ENCODE data around the gene IL17C. TPM values are rescaled to one million over a fixed set of nuclear protein-coding genes. Genes with fewer than 3 reads are reported as not detected.

Gene IL17C, protein sequence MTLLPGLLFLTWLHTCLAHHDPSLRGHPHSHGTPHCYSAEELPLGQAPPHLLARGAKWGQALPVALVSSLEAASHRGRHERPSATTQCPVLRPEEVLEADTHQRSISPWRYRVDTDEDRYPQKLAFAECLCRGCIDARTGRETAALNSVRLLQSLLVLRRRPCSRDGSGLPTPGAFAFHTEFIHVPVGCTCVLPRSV
- total RNA-seq, result not detected in 2 replicates

DNA sequence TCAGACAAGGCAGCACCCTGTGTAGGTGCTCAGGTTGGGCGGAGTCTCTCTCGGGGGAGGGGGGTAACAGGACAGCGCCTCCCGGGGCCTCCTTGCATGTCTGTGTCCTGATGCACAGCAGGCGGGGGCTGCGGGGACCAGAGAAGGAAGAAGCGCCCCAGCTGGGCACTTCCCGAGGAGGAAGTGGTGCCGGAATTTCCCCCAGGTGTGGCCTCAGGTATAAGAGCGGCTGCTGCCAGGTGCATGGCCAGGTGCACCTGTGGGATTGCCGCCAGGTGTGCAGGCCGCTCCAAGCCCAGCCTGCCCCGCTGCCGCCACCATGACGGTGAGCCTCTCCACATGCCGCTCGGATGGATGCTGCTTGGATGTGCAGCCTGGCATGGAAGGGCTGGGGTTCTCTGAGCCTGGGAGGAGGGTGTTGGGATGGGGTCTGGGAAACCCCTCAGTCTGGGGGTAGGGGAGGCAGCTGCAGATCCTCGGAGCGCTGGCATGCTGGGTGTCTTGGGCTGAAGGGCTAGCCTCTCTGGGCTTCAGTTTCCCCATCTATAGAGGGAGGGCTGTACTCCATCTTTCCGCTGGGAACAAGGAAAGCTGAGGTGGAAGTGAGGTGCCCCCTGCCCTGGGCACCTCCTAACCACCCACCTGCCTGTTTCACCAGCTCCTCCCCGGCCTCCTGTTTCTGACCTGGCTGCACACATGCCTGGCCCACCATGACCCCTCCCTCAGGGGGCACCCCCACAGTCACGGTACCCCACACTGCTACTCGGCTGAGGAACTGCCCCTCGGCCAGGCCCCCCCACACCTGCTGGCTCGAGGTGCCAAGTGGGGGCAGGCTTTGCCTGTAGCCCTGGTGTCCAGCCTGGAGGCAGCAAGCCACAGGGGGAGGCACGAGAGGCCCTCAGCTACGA is at the start of gene IL17C:
Gene IL17C, plus strand, starts transcription at position 250 of the 908 bp plus-strand sequence. Its CDS starts 70 bp downstream, at position 320.
- no peak for DNase-seq (ENCODE audit: low read depth in 2 of 2)

DNA sequence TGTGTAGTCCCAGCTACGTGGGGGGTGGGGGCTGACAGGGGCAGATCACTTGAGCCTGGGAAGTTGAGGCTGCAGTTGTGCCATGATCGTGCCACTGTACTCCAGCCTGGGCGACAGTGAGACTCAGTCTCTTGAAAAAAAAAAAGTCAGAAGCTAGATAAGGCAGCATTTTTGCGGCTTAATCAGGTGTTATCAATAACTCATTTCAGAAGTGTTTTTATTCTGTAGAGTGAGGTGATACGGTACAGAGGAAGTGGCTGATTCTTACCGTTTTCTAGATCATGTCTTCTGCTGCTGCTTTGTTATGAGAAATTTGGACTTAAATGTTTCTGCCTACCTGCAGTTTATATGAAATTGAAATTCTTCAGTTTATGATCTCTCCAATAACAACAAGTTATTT is 49.6 kb upstream of the IL17C start:
- DNase-seq (ENCODE audit: low read depth in 2 of 2), result no peak

- DNase-seq (ENCODE audit: low read depth in 2 of 2), result peak in 1 of 2 donors; percentile 7
These were observed 48.9 kb upstream of the IL17C start for GRCh38 chr16:88589441-88589840.

DNA sequence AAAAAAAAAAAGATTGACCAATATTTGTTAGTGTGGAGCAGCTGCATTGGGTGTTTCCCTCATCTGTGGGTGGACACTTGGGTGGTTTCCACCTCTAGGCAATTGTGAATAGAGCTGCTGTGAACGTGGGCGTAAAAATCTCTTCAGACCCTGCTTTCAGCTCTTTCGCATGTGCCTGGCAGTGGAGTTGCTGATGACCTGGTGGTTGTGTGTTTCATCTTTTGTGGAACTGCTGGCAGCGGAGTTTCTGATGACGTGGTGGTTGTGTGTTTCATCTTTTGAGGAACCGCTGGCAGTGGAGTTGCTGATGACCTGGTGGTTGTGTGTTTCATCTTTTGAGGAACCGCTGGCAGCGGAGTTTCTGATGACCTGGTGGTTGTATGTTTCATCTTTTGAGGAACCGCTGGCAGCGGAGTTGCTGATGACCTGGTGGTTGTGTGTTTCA is 46.8 kb upstream of the IL17C start:
- DNase-seq (ENCODE audit: low read depth in 2 of 2), result no peak

DNA sequence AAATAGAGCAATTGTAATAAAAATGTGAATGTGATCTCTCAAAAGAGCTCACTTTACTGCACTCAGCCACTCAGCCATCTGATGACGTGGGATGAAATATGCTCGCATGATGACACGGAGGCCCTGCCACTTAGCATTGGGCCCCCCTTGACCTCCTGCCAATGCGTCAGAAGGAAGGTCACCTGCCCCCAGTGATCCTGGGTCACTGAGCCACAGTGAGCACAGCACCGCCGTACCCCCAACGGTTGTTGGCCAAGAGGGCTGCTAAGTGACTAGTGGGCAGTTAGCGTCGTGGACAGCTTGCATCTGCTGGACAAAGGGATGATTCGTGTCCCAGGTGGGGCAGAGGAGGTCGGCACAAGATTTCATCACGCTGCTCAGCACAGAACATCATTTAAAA is 45.3 kb upstream of the IL17C start:
- DNase-seq (ENCODE audit: low read depth in 2 of 2), result no peak

GRCh38 chr16:88593489-88593888 is 44.9 kb upstream of the IL17C start:
- no peak for DNase-seq (ENCODE audit: low read depth in 2 of 2)

DNA sequence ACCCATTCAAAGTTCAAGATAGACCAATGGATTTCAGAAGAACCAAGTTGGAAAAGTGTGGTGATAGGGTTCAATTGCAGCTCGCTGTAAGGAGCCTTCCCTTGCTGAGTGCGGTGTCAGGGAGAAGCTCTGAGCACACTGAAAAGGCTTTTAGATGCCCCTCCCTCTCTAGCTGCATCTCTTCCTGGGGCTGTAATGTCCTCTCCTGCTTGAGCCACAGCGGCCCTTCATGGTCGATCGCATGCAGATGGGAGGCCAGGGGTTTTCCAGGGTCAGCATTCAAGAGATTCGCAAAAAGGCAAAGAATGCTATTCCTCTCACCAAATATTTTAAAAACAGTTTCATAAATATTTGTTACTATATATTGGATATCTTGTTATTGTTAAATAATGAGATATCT is 44.5 kb upstream of the IL17C start:
- DNase-seq (ENCODE audit: low read depth in 2 of 2), result no peak

DNA sequence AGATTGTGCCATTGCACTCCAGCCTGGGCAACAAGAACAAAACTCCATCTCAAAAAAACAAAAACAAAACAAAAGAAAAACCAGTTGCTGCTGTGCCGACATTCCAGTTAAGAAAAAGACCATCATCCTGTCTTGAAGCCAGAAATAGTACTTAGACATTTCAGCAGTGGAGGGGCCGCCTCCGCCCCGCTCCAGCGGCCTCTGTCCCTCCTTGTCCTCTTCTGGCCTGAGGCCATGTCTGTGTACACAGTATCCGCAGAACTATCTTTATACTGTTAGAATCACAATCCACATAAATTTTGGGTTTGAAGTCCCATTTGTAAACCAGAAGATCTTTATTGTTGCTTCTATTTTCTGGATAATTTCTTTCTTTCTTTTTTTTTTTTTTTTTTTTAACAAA is 43.3 kb upstream of the IL17C start:
- DNase-seq (ENCODE audit: low read depth in 2 of 2), result no peak

DNA sequence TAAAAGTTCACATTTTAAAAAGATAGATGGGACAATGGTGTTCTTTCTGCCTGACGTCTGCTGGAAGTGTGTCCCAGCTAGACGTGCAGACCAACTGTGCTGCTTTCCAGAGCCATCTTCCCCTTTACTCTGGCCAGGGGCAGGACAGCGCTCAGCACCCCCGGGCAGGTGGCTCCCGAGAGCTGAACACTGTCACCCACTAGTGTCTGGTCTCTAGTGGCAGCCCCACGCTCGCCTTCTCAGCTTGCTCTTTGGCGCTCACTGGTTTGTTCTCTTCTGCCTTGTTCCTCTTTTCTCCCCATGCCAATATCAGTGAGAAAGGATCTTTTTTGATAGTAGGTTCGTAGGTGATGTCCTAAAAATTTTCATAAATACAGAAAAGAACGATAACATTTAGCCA is 42.5 kb upstream of the IL17C start:
- no peak for DNase-seq (ENCODE audit: low read depth in 2 of 2)

GRCh38 chr16:88596483-88596882 is 41.9 kb upstream of the IL17C start:
- no peak for DNase-seq (ENCODE audit: low read depth in 2 of 2)

DNA sequence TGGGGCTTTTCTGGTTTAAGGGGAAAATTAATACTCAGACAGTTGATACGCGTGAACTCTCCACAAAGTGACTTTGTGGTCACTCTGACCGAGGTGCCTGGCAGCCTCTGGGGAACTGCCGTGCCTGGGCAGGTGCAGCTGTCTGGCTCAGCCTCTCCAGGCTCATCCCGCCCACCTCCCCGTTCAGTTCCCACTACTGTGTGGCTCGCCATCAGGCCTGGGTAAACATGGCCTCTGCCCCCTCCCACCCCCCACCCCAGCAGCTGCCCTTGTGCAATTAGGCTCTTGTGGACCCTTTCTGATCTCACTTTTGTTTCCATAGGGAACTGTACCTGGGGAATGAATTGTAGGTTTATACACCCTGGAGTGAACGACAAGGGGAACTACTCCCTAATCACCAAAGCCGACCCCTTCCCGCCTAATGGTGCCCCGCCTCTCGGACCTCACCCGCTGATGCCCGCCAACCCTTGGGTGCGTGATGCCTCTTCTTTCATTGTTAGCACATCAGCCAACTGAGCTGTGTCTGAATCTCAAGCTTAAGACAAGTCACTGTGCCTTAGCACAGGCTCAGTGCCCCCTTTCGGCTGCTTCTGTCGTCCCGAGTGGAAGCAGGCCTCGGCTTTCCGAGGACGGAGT is 40.4 kb upstream of the IL17C start:
- no peak for DNase-seq (ENCODE audit: low read depth in 2 of 2)

DNA sequence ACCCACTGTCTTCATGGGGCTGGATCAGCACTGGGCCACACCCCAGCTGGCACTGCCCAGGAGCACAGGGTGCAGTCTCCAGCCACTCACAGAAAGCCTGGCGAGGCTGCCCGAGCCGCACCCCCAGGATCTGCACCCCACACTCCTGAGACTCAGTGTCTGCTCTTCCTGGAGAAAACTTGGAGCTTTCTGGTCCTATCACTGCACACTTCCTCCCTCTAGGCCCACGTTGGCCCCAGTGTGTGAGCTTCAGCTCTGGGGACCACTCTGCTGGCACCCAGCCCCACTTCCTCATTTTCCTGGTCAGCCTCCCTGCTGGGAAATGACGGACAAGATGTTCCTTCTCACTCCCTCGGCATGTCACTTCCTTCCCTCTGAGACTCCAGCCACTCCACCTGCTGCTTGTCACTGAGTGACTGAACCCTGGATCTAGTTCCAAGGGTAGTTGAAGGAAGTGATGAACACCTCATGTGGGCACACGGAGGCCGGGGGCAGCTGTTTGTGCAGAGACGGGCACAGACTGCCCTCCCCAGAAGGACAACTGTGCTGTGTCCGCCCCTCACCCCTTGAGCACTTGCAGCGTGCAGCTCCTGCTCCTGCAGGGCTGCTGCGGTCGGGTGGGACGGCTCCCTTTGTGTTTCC is 39.2 kb upstream of the IL17C start:
- DNase-seq (ENCODE audit: low read depth in 2 of 2), result peak in 1 of 2 donors; percentile 67

DNA sequence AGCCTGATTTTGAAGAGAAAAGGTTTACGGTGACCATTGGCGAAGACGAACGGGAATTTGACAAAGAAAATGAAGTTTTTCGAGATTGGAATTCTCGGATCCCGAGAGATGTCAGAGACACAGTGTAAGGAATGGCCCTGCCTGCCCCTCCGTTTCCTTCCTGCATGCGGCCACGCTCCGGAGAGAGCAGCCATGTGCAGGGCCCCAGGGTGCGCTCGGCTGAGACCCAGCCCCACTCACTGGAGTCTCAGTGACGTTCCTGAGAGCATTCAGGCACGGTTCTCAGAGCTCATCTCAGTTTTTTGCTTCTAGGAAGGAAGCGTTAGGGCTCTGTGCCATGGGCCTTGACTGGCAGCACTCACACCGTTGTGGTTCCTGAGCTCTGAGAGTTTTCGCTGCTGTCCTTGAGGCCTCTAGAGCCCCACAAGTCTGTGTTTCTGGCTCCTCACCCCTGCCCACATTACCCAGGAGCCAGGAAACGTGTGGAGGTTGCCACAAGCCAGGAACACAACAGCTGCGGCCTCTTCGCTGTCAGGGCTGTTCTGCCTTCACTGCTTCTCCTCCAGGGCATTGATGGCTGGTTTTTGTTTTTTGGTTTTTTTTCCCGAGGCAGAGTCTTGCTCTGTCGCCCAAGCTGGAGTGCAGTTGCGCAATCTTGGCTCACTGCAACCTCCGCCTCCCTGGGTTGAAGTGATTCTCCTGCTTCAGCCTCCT is 38.4 kb upstream of the IL17C start:
- no peak for DNase-seq (ENCODE audit: low read depth in 2 of 2)

GRCh38 chr16:88600539-88600896 is 37.9 kb upstream of the IL17C start:
- no peak for DNase-seq (ENCODE audit: low read depth in 2 of 2)

GRCh38 chr16:88601313-88602036 is 36.9 kb upstream of the IL17C start:
- no peak for DNase-seq (ENCODE audit: low read depth in 2 of 2)

DNA sequence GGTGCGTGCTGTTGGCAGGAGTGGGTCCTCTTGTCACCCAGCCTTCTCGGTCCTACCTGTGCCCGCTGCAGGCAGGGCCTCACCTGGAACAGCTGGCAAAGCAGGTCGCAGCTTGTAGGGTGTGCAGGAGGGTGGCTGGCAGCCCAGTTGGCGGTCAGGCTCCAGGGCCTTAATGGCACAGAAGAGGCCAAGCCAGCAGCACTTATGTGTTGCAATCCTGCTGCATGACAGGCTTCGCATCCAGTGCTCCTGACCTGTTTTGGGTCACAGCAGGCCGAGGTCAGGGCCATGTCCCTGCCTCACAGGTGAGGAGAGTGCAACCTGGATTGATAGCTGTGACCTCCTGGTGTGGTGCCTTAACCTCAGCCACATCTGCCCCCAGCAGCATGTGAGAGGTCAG is 36.3 kb upstream of the IL17C start:
- no peak for DNase-seq (ENCODE audit: low read depth in 2 of 2)

DNA sequence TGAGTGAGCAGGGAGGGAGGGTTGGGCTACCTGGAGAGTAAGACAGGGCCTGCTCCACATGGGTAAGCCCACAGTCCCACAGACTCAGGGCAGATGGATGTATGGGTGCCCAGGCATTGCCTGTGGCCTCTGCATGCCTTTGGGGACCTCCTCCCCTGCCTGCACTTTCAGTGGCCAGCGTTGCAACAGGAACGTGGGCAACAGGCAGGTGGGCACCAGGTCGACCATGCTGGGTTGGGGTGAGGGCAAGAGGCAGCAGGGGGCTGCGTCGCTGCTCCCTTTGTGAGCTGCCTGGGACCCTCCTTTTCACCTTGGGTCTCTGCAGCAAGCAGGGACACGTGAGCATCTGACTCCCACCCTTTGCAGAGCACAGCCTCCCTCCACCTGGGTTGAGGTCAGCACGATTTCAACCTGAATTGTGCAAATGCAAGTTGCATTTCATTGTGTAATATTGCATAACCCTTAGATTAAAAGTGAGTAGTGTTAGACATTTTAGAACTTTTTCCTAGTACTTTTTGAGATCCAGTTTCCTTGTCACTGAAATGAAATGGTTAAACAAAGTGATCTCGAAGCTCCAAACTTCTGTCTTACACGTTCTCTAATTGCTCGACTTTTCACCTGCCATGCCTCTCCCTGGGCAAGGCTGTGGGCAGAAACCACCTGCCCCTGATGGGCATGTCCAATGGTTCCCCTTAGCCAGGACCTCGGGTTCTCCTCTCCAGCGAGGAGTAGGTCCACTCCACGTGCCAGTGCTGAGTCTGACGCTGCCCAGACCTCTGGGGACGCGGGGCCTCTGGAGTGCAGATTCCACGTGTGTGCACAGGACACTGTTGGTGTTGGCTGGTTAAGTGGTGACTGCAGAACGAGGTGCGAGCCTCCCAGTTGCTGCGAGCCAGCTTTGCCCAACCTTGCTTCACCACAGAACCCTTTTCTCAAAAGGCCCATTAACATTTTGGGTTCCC is 32.9 kb upstream of the IL17C start:
- DNase-seq (ENCODE audit: low read depth in 2 of 2), result no peak

GRCh38 chr16:88606148-88606757 is 32.1 kb upstream of the IL17C start:
- no peak for DNase-seq (ENCODE audit: low read depth in 2 of 2)

- no peak for DNase-seq (ENCODE audit: low read depth in 2 of 2)
These were observed 30.3 kb upstream of the IL17C start for GRCh38 chr16:88608076-88608475.
